GM23248 (cell line): Measurements from ENCODE around the gene PIEZO2.

Experiments
- EZH2 ChIP-seq: fragments of 200-600 bp; sonication (generic); IDR thresholded peaks from 2 replicates; pipeline ENCODE4 v1.6.1; 2018; ENCODE audit warnings: antibody characterized with exemption, mild to moderate bottlenecking; ENCODE audit not compliant: insufficient read depth, poor library complexity, severe bottlenecking
- EZH2phosphoT487 ChIP-seq: fragments of 200-600 bp; sonication (generic); IDR thresholded peaks from 2 replicates; pipeline ENCODE4 v1.6.1; 2018; ENCODE audit warnings: antibody characterized with exemption, moderate library complexity, mild to moderate bottlenecking, low read depth; ENCODE audit not compliant: insufficient read depth

DNA sequence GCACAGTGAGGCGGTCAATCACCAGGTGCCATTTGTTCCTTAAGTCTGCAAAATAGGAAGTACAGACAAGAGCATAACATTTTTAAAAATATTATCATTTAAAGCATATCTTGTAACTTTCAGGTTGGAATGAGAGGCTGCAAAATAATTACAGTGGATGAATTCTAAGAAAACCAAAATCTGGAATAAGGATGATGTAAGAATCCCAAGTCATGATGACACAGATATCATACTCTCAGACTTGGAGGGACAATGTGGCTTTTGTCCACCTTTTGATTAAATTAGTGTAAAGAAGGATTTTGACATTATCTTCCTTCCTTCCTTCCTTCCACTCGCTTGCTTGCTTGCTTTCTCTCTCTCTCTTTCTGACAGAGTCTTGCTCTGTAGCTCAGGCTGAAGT is 379.1 kb downstream of the PIEZO2 start:
- TF ChIP-seq EZH2 = no peak
- no peak for TF ChIP-seq EZH2phosphoT487
